ENCODE measurements around the gene NCF1. TPM values are rescaled to one million over a fixed set of nuclear protein-coding genes. Genes with fewer than 3 reads are reported as not detected.

NCF1 gene
- total and polyA plus RNA-seq, 2 donors from 2014 or later = 0.92 to 8.4 TPM

Other genes with a start within 250 kb of the NCF1 start
- gene GTF2I, start 116.3 kb upstream of the NCF1 start, total RNA-seq = 241 TPM
- 31.8 TPM for gene GTF2I, start 116.3 kb upstream of the NCF1 start, polyA plus RNA-seq (ENCODE audit: insufficient read depth, low read depth, low replicate concordance)
- 32.4 TPM for gene GTF2IRD2, start 77.6 kb downstream of the NCF1 start, total RNA-seq
- gene GTF2IRD2, start 77.6 kb downstream of the NCF1 start, polyA plus RNA-seq (ENCODE audit: insufficient read depth, low read depth, low replicate concordance) = 12.8 TPM
- 9.9 TPM for gene CASTOR2, start 190.7 kb downstream of the NCF1 start, total RNA-seq
- gene CASTOR2, start 190.7 kb downstream of the NCF1 start, polyA plus RNA-seq (ENCODE audit: insufficient read depth, low read depth, low replicate concordance) = 0.71 TPM

Data from kidney (tissue), 2 donors.